ENCODE measurements around the gene MOGAT2. TPM values are rescaled to one million over a fixed set of nuclear protein-coding genes. Genes with fewer than 3 reads are reported as not detected.
"Not testable (repeated sequence)": the region's sequence is repeated elsewhere in the genome, so short reads cannot be mapped to it uniquely, and the experiment has no call there.

MOGAT2 gene
- total RNA-seq, 1 donor from 2014 or later = 1.9 TPM

DNA sequence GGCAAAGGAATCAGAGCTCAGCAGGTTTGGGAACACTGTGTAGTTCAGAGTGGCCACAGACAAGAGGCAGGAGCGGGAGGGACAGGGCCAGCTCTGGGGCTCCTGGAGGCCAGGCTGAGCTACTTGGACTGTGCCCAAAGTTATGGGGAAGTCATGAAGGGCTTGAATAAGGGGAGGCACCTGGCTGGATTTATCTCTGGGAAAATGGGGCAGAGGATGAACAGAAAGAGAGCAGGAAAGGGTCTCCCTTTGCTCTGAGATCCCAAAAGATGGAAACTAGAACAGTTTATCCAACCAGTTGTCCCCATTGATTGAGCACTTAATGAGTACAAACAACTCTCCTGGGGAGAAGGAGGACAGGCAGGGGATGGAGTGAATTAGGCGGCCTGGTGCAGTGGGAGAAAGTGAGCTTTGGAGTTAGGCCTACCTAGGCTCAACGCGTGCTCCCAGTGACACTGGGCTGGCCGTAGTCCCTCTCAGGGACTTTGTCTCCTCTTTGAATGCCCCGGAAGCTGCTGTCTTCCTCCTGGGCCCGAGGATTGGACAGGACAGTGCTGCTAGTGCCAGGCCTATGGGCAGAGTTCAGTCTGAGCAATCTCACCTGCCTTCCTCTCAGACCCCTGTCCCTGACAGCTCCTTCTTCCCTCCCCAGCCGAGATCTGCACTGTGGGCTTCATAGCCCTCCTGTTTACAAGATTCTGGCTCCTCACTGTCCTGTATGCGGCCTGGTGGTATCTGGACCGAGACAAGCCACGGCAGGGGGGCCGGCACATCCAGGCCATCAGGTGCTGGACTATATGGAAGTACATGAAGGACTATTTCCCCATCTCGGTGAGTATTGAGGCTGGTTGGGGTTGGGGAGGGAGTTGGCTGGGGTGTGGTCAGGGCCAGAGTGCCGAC, 2.0 kb downstream of the MOGAT2 start:
- DNase-seq (ENCODE audit: low spot score) = no peak

GRCh38 chr11:75720639-75721038, 3.0 kb downstream of the MOGAT2 start:
- DNase-seq (ENCODE audit: low spot score) = no peak

DNA sequence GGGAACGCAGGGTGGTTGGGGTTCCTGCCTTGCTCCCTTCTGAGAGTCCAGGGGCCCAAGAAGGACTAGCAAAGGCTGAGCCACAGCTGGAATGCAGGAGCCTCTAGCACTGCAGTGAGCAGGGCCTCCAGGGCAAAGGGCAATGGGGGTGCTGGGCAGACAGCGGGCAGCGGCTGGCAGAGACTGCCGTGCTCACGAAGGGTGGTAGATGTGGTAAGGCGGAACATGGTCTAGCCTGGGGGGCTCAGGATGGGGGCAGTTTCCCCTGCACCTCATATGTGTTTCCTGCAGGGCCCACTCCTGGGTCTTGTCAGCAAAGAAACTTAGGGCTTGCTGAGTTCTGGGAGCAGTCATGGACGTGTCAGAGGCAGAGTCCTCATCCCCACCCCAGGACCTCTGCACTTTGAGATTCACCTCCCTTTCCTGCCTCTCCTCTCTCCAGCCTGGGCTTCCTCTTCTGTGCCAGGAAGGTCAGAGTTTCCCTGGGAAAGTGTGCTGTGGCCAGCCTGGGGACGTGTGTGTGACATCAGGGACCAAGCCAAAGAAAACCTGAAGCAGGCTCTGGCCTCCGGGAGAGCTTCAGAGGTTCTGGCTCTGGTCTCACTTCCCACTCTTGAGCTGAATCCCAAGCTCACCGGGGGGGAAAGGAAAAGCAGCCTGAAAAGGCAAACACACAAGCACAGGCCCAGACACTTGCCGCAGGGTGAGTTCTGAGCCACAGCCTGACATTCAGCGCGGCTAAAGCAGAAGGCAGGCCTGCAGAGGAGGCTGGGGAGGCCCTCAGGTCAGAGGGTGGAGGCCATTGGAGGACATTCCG, 4.4 kb downstream of the MOGAT2 start:
- no peak for DNase-seq (ENCODE audit: low spot score)

DNA sequence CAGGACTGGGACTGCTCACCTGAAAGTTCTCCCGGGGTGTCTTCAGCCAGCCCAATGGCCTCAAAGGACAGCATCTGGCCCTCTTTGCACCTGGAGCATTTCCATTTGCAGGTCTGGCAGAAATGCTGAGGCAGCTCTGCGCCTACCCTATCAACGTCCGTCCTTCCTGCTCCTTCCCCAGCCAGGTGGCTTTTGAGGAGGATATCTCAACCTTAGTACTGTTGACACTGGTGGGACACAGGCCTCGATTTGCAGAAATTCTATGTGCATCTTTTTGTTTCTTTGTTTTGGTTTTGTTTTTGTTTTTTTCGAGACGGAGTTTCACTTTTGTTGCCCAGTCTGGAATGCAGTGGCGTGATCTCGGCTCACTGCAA, 5.0 kb downstream of the MOGAT2 start:
- DNase-seq (ENCODE audit: low spot score) = no peak

DNA sequence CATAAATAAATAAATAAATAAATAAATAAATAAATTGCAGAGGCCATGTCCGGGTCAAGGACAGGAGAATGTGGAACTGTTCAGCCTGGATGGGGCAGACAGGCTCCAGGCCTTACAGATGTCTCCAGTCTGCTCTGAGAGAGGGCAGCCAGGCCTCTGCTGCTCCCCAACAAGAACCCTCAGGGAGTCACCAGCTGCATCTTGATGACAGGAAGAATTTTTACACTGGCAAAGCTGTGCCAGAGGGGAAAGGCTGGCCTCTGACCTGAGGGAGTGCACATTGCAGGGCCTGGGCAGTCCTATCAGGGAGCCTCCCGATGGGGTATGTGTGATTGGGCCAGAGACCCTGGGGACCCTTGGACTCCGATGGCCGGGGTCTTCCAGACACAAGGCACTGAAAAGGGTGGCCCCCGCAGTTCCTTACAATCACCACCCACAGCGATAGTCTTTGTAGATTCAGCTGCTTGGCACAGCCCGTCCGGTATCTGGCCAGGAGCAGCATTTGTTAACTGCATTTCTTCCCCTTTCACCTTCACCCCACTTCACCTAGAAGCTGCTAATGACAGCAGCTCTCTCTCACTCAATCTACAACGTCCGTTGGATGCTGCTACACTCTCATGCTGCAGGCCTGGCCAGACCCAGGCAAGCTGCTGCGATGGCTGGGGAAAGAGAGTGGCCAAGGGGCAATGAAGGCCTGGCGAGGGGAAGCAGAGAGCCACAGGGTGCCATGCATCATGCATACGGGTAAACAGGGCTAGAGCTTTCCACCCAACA, 8.1 kb downstream of the MOGAT2 start:
- DNase-seq (ENCODE audit: low spot score) = no peak

- no peak for DNase-seq (ENCODE audit: low spot score)
Observed at GRCh38 chr11:75728992-75729391, 11.4 kb downstream of the MOGAT2 start.

DNA sequence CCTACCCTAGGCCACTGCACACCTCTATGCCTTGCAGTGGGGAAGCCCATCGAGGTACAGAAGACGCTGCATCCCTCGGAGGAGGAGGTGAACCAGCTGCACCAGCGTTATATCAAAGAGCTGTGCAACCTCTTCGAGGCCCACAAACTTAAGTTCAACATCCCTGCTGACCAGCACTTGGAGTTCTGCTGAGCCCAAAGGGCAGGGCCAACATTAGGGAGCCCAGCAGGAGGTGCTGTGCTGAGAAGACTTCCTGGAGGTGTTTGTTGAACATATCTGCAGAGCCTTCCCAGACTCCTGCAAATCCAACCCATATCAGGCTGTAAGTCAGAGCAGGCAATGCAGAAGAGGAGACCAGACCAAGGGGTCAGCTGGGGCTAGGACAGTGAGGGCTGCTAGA, 13.5 kb downstream of the MOGAT2 start:
- no peak for DNase-seq (ENCODE audit: low spot score)

GRCh38 chr11:75733071-75733430, 15.4 kb downstream of the MOGAT2 start:
- no peak for DNase-seq (ENCODE audit: low spot score)

DNA sequence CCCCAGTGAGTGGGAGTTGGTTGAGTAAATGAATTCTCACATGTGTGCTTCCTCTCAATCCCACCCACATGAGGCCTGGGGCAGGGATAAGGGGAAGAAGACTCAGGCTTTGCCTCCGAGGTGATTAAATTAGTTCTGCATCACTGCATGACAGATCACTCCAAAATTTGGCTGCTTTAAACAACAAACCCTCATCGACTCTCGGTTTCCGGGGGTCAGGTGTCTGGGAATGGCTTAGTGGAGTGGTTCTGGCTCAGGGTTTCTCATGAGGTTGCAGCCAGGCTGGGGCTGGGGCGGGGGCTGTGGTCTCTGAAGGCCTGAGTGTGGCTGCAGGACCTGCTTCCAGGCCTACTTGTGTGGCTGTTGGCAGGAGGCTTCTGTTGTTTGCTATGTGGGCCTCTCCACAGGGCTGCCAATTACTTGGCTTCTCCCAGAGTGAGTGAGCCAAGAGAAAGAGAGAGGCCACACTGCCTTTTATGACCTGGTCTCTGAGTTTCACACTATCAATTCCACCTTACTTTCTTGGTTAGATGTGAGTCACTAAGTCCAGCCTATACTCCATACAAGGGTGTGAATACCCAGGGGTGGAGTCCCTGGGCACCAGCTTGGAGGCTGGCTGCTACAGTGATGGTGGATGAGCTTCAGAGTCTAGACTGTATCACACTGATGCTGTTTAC, 15.9 kb downstream of the MOGAT2 start:
- DNase-seq (ENCODE audit: low spot score) = no peak

- no peak for DNase-seq (ENCODE audit: low spot score)
Observed at GRCh38 chr11:75734491-75735180, 17.0 kb downstream of the MOGAT2 start.

DNA sequence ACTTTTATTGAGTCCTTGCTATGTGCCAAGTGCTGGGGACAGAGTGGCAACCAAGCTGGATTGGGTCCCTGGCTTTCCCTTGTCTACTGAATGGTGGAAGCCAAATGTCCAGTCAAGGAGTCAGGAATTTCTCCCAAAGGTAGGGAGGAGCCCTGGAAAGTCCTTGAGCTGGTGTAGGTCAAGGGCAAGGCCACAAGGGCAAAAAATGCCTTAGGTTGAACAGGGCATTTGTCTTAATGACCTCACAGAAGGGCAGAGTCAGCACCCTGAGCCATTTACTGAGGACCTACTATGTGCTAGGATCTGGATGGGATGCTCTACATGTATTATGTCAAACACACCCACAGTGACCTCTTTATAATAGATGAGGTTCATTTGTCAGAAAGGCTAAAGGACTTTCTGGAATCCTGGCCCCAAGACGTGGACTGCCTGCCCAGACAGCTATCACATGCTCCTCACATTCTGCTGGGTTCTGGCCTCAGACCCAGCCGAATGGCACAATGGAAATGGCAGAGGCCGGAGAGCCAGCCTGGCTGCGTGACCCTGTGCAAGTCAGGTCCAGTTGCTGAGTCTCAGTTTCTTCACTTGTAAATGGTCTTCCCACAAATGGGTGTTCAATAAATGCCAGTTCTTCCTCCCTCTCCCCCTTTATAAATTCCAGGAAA, 17.7 kb downstream of the MOGAT2 start:
- no peak for DNase-seq (ENCODE audit: low spot score)

DNA sequence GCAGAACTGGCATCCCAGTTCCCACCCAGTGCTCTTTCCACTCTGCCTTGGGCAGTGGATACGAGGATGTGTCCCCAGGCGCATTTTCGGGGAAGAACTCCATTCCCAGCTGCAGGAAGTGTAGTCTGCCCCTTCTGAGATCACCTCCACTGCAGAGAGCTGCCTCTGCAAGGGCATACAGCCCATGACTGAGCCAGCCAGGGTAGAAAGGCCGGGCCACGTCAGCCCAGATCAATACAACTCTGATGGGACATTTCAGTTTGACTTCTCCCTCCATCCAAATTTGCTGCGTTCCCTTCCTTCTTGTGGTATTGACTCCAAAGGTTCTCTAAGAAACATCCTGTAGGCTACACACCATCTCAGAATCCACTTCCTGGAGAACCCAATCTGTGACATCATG, 19.7 kb downstream of the MOGAT2 start:
- no peak for DNase-seq (ENCODE audit: low spot score)

DNA sequence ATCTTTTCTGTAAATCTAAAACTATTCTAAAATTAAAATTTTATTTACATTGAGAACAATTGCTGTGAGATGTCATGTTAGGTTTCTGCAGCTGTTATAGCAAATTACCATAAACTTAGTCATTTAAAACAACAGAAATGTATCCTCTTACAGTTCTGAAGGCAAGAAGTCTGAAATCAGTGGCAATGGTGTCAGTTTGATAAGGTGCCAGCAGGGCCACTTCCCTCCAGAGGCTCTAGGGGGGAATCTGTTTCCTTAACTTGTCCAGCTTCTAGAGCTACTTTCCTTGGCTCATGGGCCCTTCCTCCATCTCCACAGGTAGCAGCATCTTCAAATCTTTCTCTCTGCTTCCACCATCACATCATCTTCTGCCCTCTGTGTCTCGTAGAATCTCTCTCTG, 23.0 kb downstream of the MOGAT2 start:
- no peak for DNase-seq (ENCODE audit: low spot score)

- not testable (repeated sequence) for DNase-seq (ENCODE audit: low spot score)
Observed at GRCh38 chr11:75743159-75743558, 25.5 kb downstream of the MOGAT2 start.

DNA sequence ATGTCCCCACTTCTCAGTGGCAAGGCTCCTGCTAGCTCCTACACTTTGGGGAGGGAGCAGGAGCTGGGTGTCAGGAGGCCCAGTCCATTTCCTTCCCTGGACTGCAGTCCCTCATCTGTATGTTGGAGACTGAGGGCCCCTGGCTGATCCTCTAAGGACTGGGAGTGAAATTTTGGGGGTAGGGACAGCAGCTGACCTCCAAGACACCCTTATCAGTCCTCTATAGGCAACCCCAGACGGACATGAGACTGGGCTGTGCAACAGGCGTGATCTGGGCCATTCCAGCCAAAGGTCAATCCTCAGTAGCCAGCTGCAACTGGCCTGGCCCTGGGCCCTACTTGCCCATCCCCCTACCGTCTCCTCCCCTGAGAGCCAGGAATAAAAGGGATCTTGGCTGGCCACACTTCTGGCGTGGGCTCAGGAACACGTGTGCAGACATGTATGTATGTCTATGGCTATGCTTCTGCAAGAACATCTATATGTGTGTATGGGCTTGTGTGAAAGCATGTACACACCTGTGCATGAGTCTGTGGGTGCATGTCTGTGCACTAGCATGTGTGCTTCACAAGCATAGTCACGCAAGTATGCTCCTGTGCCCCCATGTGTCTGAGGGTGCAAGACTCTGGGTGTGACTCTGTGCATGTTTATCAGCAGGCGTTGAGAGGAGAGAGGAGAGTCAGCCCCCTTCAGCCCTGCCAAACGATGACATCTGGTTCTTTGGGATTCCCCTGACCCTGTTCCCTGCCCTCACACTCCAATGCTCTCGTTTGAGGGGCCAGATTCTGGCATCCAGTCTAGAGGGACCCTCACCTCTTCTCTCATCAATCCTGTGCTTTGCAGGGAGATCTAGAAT, 26.3 kb downstream of the MOGAT2 start:
- no peak for DNase-seq (ENCODE audit: low spot score)

DNA sequence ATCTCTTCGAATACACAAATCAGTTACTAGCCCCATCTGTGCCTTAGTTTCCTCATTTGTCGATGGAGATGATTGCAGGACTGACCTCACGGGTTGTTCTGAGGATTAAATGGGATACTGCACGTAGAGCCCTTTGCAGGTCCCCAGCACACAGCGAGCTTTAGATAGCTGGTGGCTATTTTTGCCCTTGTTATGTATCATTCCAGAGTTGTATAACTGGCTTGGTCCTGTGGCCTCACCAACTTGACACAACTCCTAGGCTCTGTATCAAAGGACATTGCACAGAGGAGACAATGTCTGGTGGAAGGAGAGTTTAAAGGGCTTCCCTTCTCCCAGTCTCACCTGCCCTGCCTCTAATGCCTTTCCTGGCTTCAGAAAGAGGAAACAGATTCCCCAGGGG, 28.2 kb downstream of the MOGAT2 start:
- DNase-seq (ENCODE audit: low spot score) = no peak

DNA sequence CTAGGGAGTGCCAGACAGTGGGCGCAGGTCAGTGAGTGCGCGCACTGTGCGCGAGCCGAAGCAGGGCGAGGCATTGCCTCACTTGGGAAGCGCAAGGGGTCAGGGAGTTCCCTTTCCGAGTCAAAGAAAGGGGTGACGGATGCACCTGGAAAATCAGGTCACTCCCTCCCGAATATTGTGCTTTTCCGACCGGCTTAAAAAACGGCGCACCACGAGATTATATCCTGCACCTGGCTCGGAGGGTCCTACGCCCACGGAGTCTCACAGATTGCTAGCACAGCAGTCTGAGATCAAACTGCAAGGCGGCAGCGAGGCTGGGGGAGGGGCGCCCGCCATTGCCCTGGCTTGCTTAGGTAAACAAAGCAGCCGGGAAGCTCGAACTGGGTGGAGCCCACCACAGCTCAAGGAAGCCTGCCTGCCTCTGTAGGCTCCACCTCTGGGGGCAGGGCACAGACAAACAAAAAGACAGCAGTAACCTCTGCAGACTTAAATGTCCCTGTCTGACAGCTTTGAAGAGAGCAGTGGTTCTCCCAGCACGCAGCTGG, 31.2 kb downstream of the MOGAT2 start:
- not testable (repeated sequence) for DNase-seq (ENCODE audit: low spot score)

DNA sequence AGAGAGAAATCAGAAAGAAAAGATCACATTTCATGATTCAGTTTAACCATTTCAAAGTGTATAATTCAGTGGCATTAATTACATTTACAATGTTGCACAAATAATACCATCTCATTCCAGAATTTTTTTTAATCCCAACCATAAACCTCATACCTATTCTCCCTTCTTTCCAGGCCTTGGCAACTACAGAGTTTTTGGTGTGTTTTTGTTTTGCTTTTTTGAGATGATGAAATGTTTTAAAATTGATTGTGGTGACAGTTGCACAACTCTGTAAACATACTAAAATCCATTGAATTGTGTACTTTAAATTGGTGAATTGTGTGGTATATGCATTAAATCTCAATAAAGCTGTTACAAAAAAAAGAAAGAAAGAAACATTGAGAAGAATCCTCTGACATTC, 37.3 kb downstream of the MOGAT2 start:
- DNase-seq (ENCODE audit: low spot score) = not testable (repeated sequence)

DNA sequence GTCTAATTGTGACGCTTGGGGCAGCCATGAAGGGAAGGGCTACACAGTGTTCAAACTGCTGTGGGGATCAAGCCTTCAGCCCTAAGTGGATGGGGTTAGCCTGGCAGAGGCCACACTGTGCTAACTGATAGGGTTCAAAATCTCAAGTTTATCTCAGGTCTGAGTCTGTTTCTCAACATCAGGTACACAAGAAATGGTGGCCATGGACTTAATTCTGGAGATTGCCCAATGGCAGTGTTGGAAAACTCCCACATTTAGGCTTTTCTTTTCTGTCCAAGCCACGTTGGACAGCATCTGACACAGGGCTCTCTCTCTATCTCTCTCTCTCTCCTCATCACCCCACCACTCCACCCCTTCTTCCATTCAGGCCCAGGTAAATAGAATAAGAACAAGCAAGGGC, 40.0 kb downstream of the MOGAT2 start:
- DNase-seq (ENCODE audit: low spot score) = no peak

Measured in umbilical cord (tissue), 2 donors.